Measurements from ENCODE around the gene PTPN20. TPM values are rescaled to one million over a fixed set of nuclear protein-coding genes. Genes with fewer than 3 reads are reported as not detected.
"Not testable (repeated sequence)": the region's sequence is repeated elsewhere in the genome, so short reads cannot be mapped to it uniquely, and the experiment has no call there.

PTPN20 gene, protein sequence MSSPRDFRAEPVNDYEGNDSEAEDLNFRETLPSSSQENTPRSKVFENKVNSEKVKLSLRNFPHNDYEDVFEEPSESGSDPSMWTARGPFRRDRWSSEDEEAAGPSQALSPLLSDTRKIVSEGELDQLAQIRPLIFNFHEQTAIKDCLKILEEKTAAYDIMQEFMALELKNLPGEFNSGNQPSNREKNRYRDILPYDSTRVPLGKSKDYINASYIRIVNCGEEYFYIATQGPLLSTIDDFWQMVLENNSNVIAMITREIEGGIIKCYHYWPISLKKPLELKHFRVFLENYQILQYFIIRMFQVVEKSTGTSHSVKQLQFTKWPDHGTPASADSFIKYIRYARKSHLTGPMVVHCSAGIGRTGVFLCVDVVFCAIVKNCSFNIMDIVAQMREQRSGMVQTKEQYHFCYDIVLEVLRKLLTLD
- 1 to 10 TPM in 1 of 2 donors, under 1 TPM in 1; 0.71 to 2.1 TPM for total RNA-seq

DNA sequence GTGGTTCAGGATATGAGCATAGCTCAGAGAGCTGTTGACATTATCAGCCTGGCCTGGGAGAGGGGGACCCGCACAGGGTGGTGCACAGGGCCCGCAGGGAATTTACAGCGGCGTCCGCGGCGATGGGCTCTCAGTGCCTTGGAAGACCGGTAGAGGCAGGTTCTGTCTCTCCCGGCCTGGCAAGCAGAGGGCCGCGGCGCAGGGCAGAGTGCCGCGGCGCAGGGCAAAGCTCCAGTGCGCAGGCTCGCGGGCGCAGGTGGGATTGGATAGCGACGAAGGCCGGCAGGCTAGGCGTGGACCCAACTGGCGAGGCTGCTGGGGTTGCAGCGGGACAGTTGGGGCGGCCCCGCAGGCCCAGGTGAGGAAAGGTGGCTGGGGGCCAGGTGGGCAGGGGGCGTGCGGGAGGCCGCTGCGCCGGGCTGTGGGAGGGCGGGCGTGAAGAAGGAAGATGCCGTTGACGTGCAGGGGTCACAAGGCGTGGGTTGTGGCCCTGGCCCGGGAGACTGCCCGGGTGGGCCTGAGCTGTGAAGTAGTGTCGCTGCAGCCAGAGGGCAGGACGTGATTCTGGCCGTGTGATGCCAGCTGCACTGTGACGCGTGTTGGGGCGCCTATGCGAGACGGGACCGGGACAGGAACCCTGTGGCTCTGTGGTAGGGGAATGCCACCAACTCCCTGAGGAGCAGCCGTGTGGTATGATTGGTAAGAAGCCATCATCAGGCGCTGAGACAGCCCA, at the start of gene PTPN20:
PTPN20 (plus strand) TSS at position 285 of the 733 bp plus-strand sequence. CDS start 21,072 bp downstream, outside the sequence.
- peak within 1 kb of the TSS in 1 of 2 donors; percentile 50 for H3K27ac Mint-ChIP-seq
- not testable (repeated sequence) for H3K36me3 Mint-ChIP-seq, H3K9me3 Mint-ChIP-seq
- ATAC-seq, result peak; percentile 80 to 84
- peak in 1 of 2 donors; percentile 4 for DNase-seq (ENCODE audit: low spot score in 2 of 2)

DNA sequence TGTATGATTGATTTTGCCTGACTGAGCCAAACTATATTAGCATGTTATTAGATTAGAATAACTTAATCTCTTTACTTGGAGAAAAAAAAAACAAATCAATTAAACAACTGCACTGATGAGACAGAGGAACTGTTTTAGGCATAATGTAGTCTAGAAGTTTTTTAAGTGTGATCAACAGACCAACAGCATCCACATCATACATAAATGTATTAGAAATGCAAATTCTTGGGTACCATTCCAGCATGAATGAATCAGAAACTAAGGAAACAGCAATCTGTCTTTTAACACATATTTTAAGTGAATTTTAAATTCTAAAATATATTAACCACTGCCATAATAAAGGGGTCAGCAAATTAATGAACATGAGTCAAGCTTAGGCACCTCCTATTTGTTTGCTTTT, 41.5 kb upstream of the PTPN20 start:
- H3K9me3 Mint-ChIP-seq; H3K27ac Mint-ChIP-seq; DNase-seq (ENCODE audit: low spot score in 2 of 2); H3K36me3 Mint-ChIP-seq; ATAC-seq: not testable (repeated sequence)

- not testable (repeated sequence) for H3K36me3 Mint-ChIP-seq; ATAC-seq; H3K27ac Mint-ChIP-seq; DNase-seq (ENCODE audit: low spot score in 2 of 2); H3K9me3 Mint-ChIP-seq
Observed at GRCh38 chr10:46871583-46871982, 39.6 kb upstream of the PTPN20 start.

DNA sequence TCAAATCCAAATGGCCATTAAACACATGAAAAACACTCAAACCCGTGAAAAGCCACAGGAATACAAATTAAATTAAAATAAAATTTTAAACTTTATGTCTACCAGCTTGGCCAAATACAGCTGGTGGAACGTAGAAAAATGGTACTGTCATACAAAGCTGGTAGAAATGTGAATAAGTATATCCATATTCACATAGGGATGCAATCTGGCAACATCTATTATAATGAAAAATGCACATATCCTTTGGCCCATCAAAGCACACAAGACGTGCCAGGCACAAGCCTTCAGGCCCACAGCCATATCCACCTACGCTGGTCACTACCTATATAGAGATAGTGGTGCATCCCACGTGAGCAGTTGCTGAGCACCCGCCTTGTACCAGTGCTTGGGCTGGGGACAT, 35.9 kb upstream of the PTPN20 start:
- H3K27ac Mint-ChIP-seq; ATAC-seq; H3K36me3 Mint-ChIP-seq; DNase-seq (ENCODE audit: low spot score in 2 of 2); H3K9me3 Mint-ChIP-seq: not testable (repeated sequence)

DNA sequence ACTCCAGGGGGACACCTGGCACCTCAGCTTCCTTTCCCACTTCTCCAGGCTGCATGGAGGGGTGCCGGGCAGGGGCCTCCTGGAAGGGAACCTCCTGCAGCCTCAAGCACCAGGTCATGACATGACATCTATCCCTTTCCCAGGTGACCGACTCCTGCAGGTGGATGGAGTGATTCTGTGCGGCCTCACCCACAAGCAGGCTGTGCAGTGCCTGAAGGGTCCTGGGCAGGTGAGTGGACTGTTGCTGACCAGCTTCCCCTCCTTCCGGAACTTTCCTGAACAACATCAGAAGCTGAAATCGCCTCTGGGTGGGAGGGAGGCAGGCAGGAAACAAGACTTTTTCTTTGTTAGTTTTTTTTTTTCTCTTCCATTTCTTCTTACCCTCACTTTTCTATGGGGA, 34.5 kb upstream of the PTPN20 start:
- ATAC-seq; DNase-seq (ENCODE audit: low spot score in 2 of 2); H3K36me3 Mint-ChIP-seq; H3K9me3 Mint-ChIP-seq; H3K27ac Mint-ChIP-seq: not testable (repeated sequence)

- not testable (repeated sequence) for DNase-seq (ENCODE audit: low spot score in 2 of 2); H3K9me3 Mint-ChIP-seq; H3K36me3 Mint-ChIP-seq; H3K27ac Mint-ChIP-seq; ATAC-seq
Observed at GRCh38 chr10:46878761-46879160, 32.5 kb upstream of the PTPN20 start.

GRCh38 chr10:46890813-46891611, 20.2 kb upstream of the PTPN20 start:
- DNase-seq (ENCODE audit: low spot score in 2 of 2), result peak in 1 of 2 donors; percentile 20
- H3K36me3 Mint-ChIP-seq, H3K9me3 Mint-ChIP-seq, ATAC-seq, H3K27ac Mint-ChIP-seq: not testable (repeated sequence)

- not testable (repeated sequence) for H3K27ac Mint-ChIP-seq; H3K36me3 Mint-ChIP-seq; H3K9me3 Mint-ChIP-seq; ATAC-seq; DNase-seq (ENCODE audit: low spot score in 2 of 2)
Observed at GRCh38 chr10:46896762-46897692, 14.2 kb upstream of the PTPN20 start.

GRCh38 chr10:46901247-46901646, 10.0 kb upstream of the PTPN20 start:
- H3K36me3 Mint-ChIP-seq; DNase-seq (ENCODE audit: low spot score in 2 of 2); H3K9me3 Mint-ChIP-seq; ATAC-seq; H3K27ac Mint-ChIP-seq: not testable (repeated sequence)

- ATAC-seq; H3K27ac Mint-ChIP-seq; H3K36me3 Mint-ChIP-seq; DNase-seq (ENCODE audit: low spot score in 2 of 2); H3K9me3 Mint-ChIP-seq: not testable (repeated sequence)
Observed at GRCh38 chr10:46903874-46904273, 7.4 kb upstream of the PTPN20 start.

GRCh38 chr10:46906359-46906758, 4.9 kb upstream of the PTPN20 start:
- not testable (repeated sequence) for H3K36me3 Mint-ChIP-seq; DNase-seq (ENCODE audit: low spot score in 2 of 2); ATAC-seq; H3K27ac Mint-ChIP-seq; H3K9me3 Mint-ChIP-seq

- ATAC-seq, result peak in 1 of 2 donors; percentile 75
- H3K27ac Mint-ChIP-seq; H3K9me3 Mint-ChIP-seq; H3K36me3 Mint-ChIP-seq; DNase-seq (ENCODE audit: low spot score in 2 of 2): not testable (repeated sequence)
Observed at GRCh38 chr10:46907185-46908117, 3.8 kb upstream of the PTPN20 start.

- not testable (repeated sequence) for H3K9me3 Mint-ChIP-seq; DNase-seq (ENCODE audit: low spot score in 2 of 2); H3K27ac Mint-ChIP-seq; H3K36me3 Mint-ChIP-seq; ATAC-seq
Observed at GRCh38 chr10:46922498-46922897, 11.3 kb downstream of the PTPN20 start.

GRCh38 chr10:46925156-46925555, 13.9 kb downstream of the PTPN20 start:
- not testable (repeated sequence) for DNase-seq (ENCODE audit: low spot score in 2 of 2); H3K36me3 Mint-ChIP-seq; ATAC-seq; H3K27ac Mint-ChIP-seq; H3K9me3 Mint-ChIP-seq

GRCh38 chr10:46925853-46926252, 14.6 kb downstream of the PTPN20 start:
- DNase-seq (ENCODE audit: low spot score in 2 of 2); H3K9me3 Mint-ChIP-seq; ATAC-seq; H3K36me3 Mint-ChIP-seq; H3K27ac Mint-ChIP-seq: not testable (repeated sequence)
